ENCODE measurements around the gene STRBP.

DNA sequence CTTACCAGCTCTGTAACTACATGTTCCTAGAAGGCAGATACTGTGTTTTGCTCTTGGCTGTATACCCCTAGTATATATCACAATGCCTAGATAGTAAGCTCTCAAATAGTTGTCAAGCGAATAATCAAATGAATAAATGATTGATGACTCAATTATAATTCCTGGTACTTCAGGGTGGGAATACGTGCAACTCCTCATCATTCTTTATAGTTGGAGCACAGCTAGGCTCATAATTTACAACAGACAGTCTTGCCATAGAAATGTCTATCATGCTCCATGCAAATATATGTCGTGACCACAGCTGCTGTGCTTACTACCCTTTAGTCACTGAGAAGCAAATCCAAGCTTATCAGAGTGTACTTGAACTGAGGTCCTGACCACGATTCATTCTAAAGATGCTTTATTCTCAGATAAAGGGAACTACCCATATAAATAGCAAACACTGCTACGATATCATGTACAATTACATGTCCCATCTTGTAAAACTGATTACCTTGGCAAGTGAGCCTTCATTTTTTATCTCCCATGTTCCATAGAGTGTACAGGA lies 52.1 kb downstream of the STRBP start:
- TF ChIP-seq, protein P1, sequence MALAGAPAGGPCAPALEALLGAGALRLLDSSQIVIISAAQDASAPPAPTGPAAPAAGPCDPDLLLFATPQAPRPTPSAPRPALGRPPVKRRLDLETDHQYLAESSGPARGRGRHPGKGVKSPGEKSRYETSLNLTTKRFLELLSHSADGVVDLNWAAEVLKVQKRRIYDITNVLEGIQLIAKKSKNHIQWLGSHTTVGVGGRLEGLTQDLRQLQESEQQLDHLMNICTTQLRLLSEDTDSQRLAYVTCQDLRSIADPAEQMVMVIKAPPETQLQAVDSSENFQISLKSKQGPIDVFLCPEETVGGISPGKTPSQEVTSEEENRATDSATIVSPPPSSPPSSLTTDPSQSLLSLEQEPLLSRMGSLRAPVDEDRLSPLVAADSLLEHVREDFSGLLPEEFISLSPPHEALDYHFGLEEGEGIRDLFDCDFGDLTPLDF (CRISPR knock-in tag; IDR thresholded peaks at IDR 0.05), result no peak
- TF ChIP-seq, protein P2, sequence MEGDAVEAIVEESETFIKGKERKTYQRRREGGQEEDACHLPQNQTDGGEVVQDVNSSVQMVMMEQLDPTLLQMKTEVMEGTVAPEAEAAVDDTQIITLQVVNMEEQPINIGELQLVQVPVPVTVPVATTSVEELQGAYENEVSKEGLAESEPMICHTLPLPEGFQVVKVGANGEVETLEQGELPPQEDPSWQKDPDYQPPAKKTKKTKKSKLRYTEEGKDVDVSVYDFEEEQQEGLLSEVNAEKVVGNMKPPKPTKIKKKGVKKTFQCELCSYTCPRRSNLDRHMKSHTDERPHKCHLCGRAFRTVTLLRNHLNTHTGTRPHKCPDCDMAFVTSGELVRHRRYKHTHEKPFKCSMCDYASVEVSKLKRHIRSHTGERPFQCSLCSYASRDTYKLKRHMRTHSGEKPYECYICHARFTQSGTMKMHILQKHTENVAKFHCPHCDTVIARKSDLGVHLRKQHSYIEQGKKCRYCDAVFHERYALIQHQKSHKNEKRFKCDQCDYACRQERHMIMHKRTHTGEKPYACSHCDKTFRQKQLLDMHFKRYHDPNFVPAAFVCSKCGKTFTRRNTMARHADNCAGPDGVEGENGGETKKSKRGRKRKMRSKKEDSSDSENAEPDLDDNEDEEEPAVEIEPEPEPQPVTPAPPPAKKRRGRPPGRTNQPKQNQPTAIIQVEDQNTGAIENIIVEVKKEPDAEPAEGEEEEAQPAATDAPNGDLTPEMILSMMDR (IDR thresholded peaks at IDR 0.05 in 2 of 3, conservative IDR thresholded peaks at IDR 0.05 in 1 of 3; ENCODE audit: insufficient read depth in 2 of 3, low read depth in 1 of 3, low read length in 3 of 3), result no peak

All from K562 (cell line).